ENCODE measurements around the gene ZNF619.

DNA sequence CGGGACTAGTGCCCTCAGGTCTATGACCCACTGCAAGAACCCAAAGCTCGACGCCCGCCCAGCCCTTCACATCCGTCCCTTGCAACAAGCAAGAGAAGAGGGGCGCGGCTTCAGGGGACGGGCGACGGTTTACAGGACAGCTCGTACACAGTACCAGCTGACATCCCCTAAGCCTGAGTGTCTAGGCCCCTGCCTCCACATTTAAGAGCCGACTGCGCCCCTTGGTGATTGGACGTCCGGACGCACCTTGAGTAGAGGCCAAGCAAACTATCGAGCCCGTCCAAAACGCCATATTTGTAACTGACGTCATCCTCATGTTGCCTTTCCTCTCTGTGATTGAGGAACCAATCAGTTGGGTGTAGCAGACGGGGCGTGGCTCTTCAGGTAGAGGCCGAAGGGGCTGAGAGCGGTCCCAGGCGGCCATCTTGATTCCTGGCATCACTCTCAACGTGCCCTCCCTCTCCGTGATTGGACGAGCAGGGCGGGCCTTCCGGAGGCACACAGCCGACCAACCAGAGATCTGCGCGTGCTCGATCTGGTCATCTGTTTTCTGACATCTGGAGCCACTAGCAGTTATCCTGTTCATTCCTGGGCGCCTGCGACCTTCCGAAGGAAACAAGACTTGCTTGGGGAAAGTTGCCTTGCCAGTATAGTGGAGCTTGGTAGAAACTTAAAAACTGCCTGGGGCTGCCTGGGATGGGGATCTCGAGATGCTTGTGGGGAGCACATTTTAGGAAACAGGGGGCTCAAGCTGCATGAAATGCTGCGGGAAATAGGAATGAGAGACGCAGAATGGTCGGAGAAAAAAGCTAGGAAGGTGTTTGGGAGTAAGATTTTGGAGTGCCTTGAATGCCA lies 23.8 kb upstream of the ZNF619 start:
- TF ChIP-seq, protein P1, sequence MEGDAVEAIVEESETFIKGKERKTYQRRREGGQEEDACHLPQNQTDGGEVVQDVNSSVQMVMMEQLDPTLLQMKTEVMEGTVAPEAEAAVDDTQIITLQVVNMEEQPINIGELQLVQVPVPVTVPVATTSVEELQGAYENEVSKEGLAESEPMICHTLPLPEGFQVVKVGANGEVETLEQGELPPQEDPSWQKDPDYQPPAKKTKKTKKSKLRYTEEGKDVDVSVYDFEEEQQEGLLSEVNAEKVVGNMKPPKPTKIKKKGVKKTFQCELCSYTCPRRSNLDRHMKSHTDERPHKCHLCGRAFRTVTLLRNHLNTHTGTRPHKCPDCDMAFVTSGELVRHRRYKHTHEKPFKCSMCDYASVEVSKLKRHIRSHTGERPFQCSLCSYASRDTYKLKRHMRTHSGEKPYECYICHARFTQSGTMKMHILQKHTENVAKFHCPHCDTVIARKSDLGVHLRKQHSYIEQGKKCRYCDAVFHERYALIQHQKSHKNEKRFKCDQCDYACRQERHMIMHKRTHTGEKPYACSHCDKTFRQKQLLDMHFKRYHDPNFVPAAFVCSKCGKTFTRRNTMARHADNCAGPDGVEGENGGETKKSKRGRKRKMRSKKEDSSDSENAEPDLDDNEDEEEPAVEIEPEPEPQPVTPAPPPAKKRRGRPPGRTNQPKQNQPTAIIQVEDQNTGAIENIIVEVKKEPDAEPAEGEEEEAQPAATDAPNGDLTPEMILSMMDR (IDR thresholded peaks at IDR 0.05), result no peak
- peak; percentile 41 to 57 for TF ChIP-seq POLR2A (IDR thresholded peaks at IDR 0.05)
